GM13976 (cell line): Measurements from ENCODE around the gene CEP152.

ENCODE experiments used
- DNase-seq: peaks from one replicate; pipeline ENCODE4 v3.0.0; 2012; ENCODE audit warnings: low spot score
- CTCF ChIP-seq: IDR thresholded peaks from 2 replicates; pipeline ENCODE4 v1.5.1; 2012; ENCODE audit warnings: borderline replicate concordance, mild to moderate bottlenecking; ENCODE audit not compliant: insufficient read depth; ENCODE audit errors: extremely low read depth, missing control alignments, control extremely low read depth
- in situ Hi-C: fragments of 300-500 bp; cut with MboI; formaldehyde crosslinking; loops from one replicate; pipeline ENCODE4 v1.12.0; 2022; ENCODE audit warnings: low sequenced_read_pairs, mixed read lengths, inconsistent platforms; ENCODE audit not compliant: unreplicated experiment

Gene CEP152

GRCh38 chr15:48751595-48751994 is 59.3 kb downstream of the CEP152 start:
- no peak for DNase-seq
- in situ Hi-C loops, result no loop called here
- TF ChIP-seq CTCF, result no peak

GRCh38 chr15:48748535-48748934 is 62.3 kb downstream of the CEP152 start:
- in situ Hi-C loops, result no loop called here
- DNase-seq, result no peak
- TF ChIP-seq CTCF, result no peak

- in situ Hi-C loops, result no loop called here
- TF ChIP-seq CTCF, result no peak
- no peak for DNase-seq
Observed at GRCh38 chr15:48733615-48734014, 77.3 kb downstream of the CEP152 start.

- in situ Hi-C loops, result no loop called here
- no peak for TF ChIP-seq CTCF
Observed at GRCh38 chr15:48730506-48730905, 80.4 kb downstream of the CEP152 start.

GRCh38 chr15:48723969-48724368 is 86.9 kb downstream of the CEP152 start:
- no peak for DNase-seq
- no peak for TF ChIP-seq CTCF
- in situ Hi-C loops, result no loop called here

More at GRCh38 chr15:48730506-48730905, 80.4 kb downstream of the CEP152 start:
- no peak for DNase-seq

GRCh38 chr15:48722764-48723661 is 87.9 kb downstream of the CEP152 start:
- in situ Hi-C loops, result no loop called here
- TF ChIP-seq CTCF, result no peak
- DNase-seq, result no peak
